K562 (cell line): ENCODE data around the gene KMT2E. TPM values are rescaled to one million over a fixed set of nuclear protein-coding genes. Genes with fewer than 3 reads are reported as not detected.

Experiments used
- ATAC-seq: fragments of 200-7000 bp; cut with Tn5 transposase; 3 replicates; pipeline ENCODE4 v1.9.1; 2020; ENCODE audit warnings: moderate library complexity
- BruUV-seq: library from RNA; stranded (reverse); fragments of 400-500 nt; replicated peaks from 2 replicates; lab custom pipeline; 2021; lab: Mats Ljungman, UMichigan
- CTCF ChIA-PET: fragments of 300-600 bp; formaldehyde crosslinking; extraction: SDS; loops from one replicate; lab custom pipeline; 2021; ENCODE audit warnings: low intra/inter-chr PET ratio; lab: Yijun Ruan, JAX
- POLR2A ChIA-PET: fragments of 300-600, 350-650 bp; sonication (Branson Sonifier 250); formaldehyde crosslinking; extraction: SDS; loops from one replicate; lab custom pipeline; 2021; ENCODE audit warnings: antibody characterized with exemption, inconsistent platforms; lab: Yijun Ruan, JAX
- DNase-seq, 4 experiments: peaks; one replicate each; pipeline versions ENCODE4 v3.0.0 to v3.0.0-alpha.2; 2011 to 2018; ENCODE audit warnings: low spot score in 3 of 4, mixed read lengths in 3 of 4; ENCODE audit errors: extremely low read depth in 1 of 4
- FAIRE-seq: peaks from 2 replicates; lab custom pipeline; 2011; peaks lifted over from hg19 to GRCh38; lab: Jason Lieb, UNC
- H2AFZ ChIP-seq: 2 replicates; pipeline ENCODE4 v1.6.0; 2011; ENCODE audit warnings: low read depth, low read length, control low read depth, inconsistent platforms
- H3K27ac ChIP-seq: fragments of 200-600 bp; 3 replicates; pipeline ENCODE4 v1.8.0; 2011; ENCODE audit warnings: low read depth, mild to moderate bottlenecking, control low read depth, inconsistent platforms, low read length, moderate library complexity, mixed read lengths; ENCODE audit errors: extremely low read depth
- H3K27me3 ChIP-seq, 2 experiments: fragments of 300-600 bp in 1 of 2; 2 replicates in 1 of 2; 3 replicates in 1 of 2; pipeline versions ENCODE4 v1.6.0 to v1.8.0; 2011; ENCODE audit warnings: inconsistent platforms in 2 of 2, low read length in 2 of 2, mild to moderate bottlenecking in 1 of 2, mixed read lengths in 1 of 2, moderate library complexity in 1 of 2; ENCODE audit not compliant: control insufficient read depth in 2 of 2, insufficient read depth in 2 of 2
- H3K36me3 ChIP-seq: fragments of 300-600 bp; 3 replicates; pipeline ENCODE4 v1.8.0; 2011; ENCODE audit warnings: mild to moderate bottlenecking, low read length, inconsistent platforms; ENCODE audit not compliant: control insufficient read depth, insufficient read depth
- H3K4me1 ChIP-seq, 2 experiments: fragments of 200-600 bp in 1 of 2; replicated peaks in 1 of 2; 2 replicates in 1 of 2; 3 replicates in 1 of 2; pipeline versions ENCODE4 v1.5.1 to v1.8.0; 2011; ENCODE audit warnings: inconsistent platforms in 2 of 2, low read length in 2 of 2, mild to moderate bottlenecking in 1 of 2, mixed read lengths in 1 of 2, moderate library complexity in 1 of 2; ENCODE audit not compliant: control insufficient read depth in 2 of 2, insufficient read depth in 2 of 2
- H3K4me2 ChIP-seq: 2 replicates; pipeline ENCODE4 v1.6.1; 2011; ENCODE audit warnings: low read length, control low read depth, inconsistent platforms, mixed read lengths; ENCODE audit not compliant: insufficient read depth
- H3K4me3 ChIP-seq: fragments of 200-600 bp; sonication (generic), shearing (Covaris generic); 2 replicates; pipeline ENCODE4 v1.5.1; 2016; ENCODE audit warnings: control low read depth, inconsistent platforms
- H3K79me2 ChIP-seq: fragments of 200-600 bp; 3 replicates; pipeline ENCODE4 v1.8.0; 2011; ENCODE audit warnings: low read length, inconsistent platforms; ENCODE audit not compliant: control insufficient read depth, insufficient read depth
- H3K9ac ChIP-seq, 2 experiments: 2 replicates each; pipeline versions ENCODE4 v1.6.0 to v1.6.1; 2011; ENCODE audit warnings: low read depth in 2 of 2, low read length in 2 of 2, control low read depth in 1 of 2, inconsistent platforms in 1 of 2, mild to moderate bottlenecking in 1 of 2, mixed read lengths in 1 of 2; ENCODE audit not compliant: insufficient read depth in 1 of 2
- H3K9me1 ChIP-seq: one replicate; pipeline ENCODE4 v1.6.0; 2011; ENCODE audit warnings: inconsistent platforms, mild to moderate bottlenecking, low read length, moderate library complexity; ENCODE audit not compliant: control insufficient read depth, insufficient read depth
- H3K9me3 ChIP-seq: replicated peaks from 2 replicates; pipeline ENCODE4 v1.5.1; 2011; ENCODE audit warnings: low read depth, low read length, inconsistent platforms; ENCODE audit not compliant: control insufficient read depth, insufficient read depth
- H4K20me1 ChIP-seq: replicated peaks from 2 replicates; pipeline ENCODE4 v1.6.1; 2011; ENCODE audit warnings: low read length, inconsistent platforms, mixed read lengths; ENCODE audit not compliant: control insufficient read depth, insufficient read depth
- BRF2 ChIP-seq: IDR thresholded peaks from 3 replicates; pipeline ENCODE4 v1.6.1; 2011; ENCODE audit warnings: borderline replicate concordance, mild to moderate bottlenecking; ENCODE audit not compliant: insufficient read length, insufficient read depth
- CHD4 ChIP-seq: fragments of 200-600 bp; sonication (generic); IDR thresholded peaks from 3 replicates; pipeline ENCODE4 v1.6.1; 2012; ENCODE audit warnings: low read depth, mild to moderate bottlenecking, mixed read lengths, low read length, inconsistent platforms; ENCODE audit not compliant: insufficient read depth, insufficient replicate concordance, poor library complexity, severe bottlenecking
- ELF2 ChIP-seq: fragments of 250-450 bp; sonication (Bioruptor Pico); IDR thresholded peaks from 2 replicates; pipeline ENCODE4 v1.5.0; 2021; ENCODE audit warnings: mild to moderate bottlenecking
- HDAC6 ChIP-seq: IDR thresholded peaks from 2 replicates; pipeline ENCODE4 v1.6.1; 2012; ENCODE audit warnings: low read depth, mild to moderate bottlenecking, control low read depth, inconsistent platforms, low read length, moderate library complexity
- SRSF3 ChIP-seq: fragments of 200-400 bp; formaldehyde crosslinking; IDR thresholded peaks from 2 replicates; pipeline ENCODE4 v1.6.1; 2016; ENCODE audit warnings: mild to moderate bottlenecking, low read length, moderate library complexity; ENCODE audit not compliant: insufficient read depth
- SUPT5H ChIP-seq: fragments of 450-650 bp; IDR thresholded peaks from 2 replicates; pipeline ENCODE4 v1.6.1; 2016
- TSC22D4 ChIP-seq: fragments of 450-650 bp; IDR thresholded peaks from 2 replicates; pipeline ENCODE4 v1.6.1; 2016; ENCODE audit warnings: missing genetic modification characterization, missing biosample characterization, control low read depth
- VEZF1 ChIP-seq: fragments of 200-800 bp; sonication (Bioruptor generic); IDR thresholded peaks from 2 replicates; pipeline ENCODE4 v1.6.1; 2017; ENCODE audit warnings: missing genetic modification characterization, missing compliant biosample characterization
- ZKSCAN3 ChIP-seq: fragments of 250-450 bp; sonication (Bioruptor Pico); IDR thresholded peaks from 2 replicates; pipeline ENCODE4 v1.4.0; 2020
- ZNF239 ChIP-seq: fragments of 250-450 bp; sonication (Bioruptor Pico); IDR thresholded peaks from 2 replicates; pipeline ENCODE4 v1.4.0; 2020; ENCODE audit warnings: mild to moderate bottlenecking
- ZNF644 ChIP-seq: fragments of 200-800 bp; sonication (Bioruptor generic); IDR thresholded peaks from 2 replicates; pipeline ENCODE4 v1.6.1; 2016; ENCODE audit warnings: low read depth, missing genetic modification characterization, missing compliant biosample characterization
- ZNF77 ChIP-seq: fragments of 250-450 bp; sonication (Bioruptor Pico); IDR thresholded peaks from 2 replicates; pipeline ENCODE4 v1.5.0; 2020
- WGBS: fragments of 100-300 bp; shearing (Covaris generic); methylation state at CpG from one replicate; pipeline ENCODE4 v1.1.6; 2016; ENCODE audit warnings: low coverage, mixed read lengths; ENCODE audit not compliant: insufficient coverage; ENCODE audit errors: missing lambda C conversion rate; 5-methylcytosine and 5-hydroxymethylcytosine counted together
- in situ Hi-C: fragments of 300-500 bp; cut with MboI; formaldehyde crosslinking; loops from 4 replicates; pipeline ENCODE4 v1.15.0; 2018; ENCODE audit warnings: inconsistent platforms, mixed read lengths
- intact Hi-C: fragments of 100-400 bp; cut with micrococcal nuclease; formaldehyde crosslinking; loops from 2 replicates; pipeline ENCODE4 v1.14.2; 2022
- polyA plus RNA-seq, 8 experiments: library from polyadenylated mRNA; depleted of rRNA in 4 of 8; stranded (reverse) in 5 of 8; unstranded in 3 of 8; fragments of >200 nt; fragmentation: Nextera tagmentation in 2 of 8; fragmentation: Illumina TruSeq in 1 of 8; extraction: Ambion mirVana in 2 of 8; extraction: Trizol in 1 of 8; gene quantifications; 2 replicates each; pipeline versions ENCODE4 v1.2.1 to v1.2.3, GENCODE V29; 2011 to 2014; ENCODE audit warnings: inconsistent platforms in 1 of 8, missing spikeins in 1 of 8
- total RNA-seq, 7 experiments: library from RNA; depleted of rRNA in 6 of 7; stranded (reverse); fragments of >200 nt in 6 of 7; fragmentation: Illumina TruSeq in 2 of 7; extraction: Trizol in 2 of 7; gene quantifications; 2 replicates each; pipeline versions ENCODE4 v1.2.1 to v1.2.3, GENCODE V29; 2011 to 2021; ENCODE audit warnings: low replicate concordance in 1 of 7

KMT2E gene
- total and polyA plus RNA-seq, 9 of the 15 experiments (the other 6 are each of a cell fraction or from before 2014, with no cell fraction given) = 8.9 to 55.3 (median 38.1) TPM

GRCh38 chr7:105126436-105126975 lies 112.5 kb downstream of the KMT2E start:
- ATAC-seq (no peak), DNase-seq (no peak), FAIRE-seq (no peak)
- intact Hi-C loops = no loop called here
- WGBS = 78% methylated on average over 4 of the region's 4 CpGs
- Histone ChIP-seq H3K4me2 (no peak overlapping the region), H3K9me1 (no peaks in the 10 kb centered on the region), H3K27ac (no peak overlapping the region), H3K4me1 (peaks cover 8 to 15% of the 10 kb centered on the region in 2 experiments), H3K4me3 (no peak overlapping the region), H3K36me3 (peaks cover 35% of the 10 kb centered on the region; the same call in 2 of the 3 replicates), H3K9ac (no peak overlapping the region), H3K27me3 (no peaks in the 10 kb centered on the region), H3K9me3 (peaks cover 5% of the 10 kb centered on the region; the same call in 1 of the 2 replicates), H2AFZ (no peak overlapping the region), H4K20me1 (no peaks in the 10 kb centered on the region), H3K79me2 (peaks cover 7% of the 10 kb centered on the region; the same call in 1 of the 3 replicates)
- no peak for TF ChIP-seq ZKSCAN3
- no TSS peak for BruUV-seq
- in situ Hi-C loops = no loop called here
- ChIA-PET POLR2A (interaction anchor here (0.8 to 3.9 kb wide), 5 partner anchors 9 to 95 kb away, joined by 3 to 19 read pairs (median 6); no protein-coding TSS in a partner anchor), CTCF (no interaction called here)

DNA sequence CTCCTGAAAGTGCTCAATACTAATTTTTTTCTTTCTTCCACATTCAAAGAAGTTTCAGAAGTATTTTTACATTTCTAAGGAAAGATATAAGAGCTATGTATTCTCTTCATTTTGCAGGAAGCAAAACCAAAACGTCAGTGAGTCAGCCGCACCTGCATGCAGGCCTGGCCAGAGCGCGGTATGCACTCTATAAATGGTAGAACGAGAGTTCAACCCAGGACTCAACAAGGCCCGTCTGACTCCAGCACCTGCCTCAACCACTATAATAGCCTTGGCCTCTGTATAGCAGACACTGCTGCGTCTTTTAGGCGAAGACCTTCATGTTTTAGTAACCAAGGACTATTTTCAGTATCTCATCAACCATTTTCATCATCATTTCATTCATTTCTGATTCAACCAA lies 113.2 kb downstream of the KMT2E start:
- POLR2A ChIA-PET = interaction anchor here (0.9 to 3.9 kb wide), 4 partner anchors 9 to 18 kb away, joined by 6 to 19 read pairs (median 6); no protein-coding TSS in a partner anchor
- H3K27ac ChIP-seq = no peak overlapping the region
- H3K4me1 ChIP-seq = peaks cover 13 to 22% of the 10 kb centered on the region in 2 experiments
- FAIRE-seq (no peak), ATAC-seq (no peak), DNase-seq (no peak)
- no peak overlapping the region for H2AFZ ChIP-seq
- peaks cover 41% of the 10 kb centered on the region; the same call in 2 of the 3 replicates for H3K36me3 ChIP-seq
- CTCF ChIA-PET = interaction anchor here (0.6 kb wide), 1 partner anchor 18 kb away, joined by 3 read pairs; no protein-coding TSS in a partner anchor
- no TSS peak for BruUV-seq
- H3K4me3 ChIP-seq = no peak overlapping the region
- intact Hi-C loops (no loop called here), in situ Hi-C loops (no loop called here)
- no peak overlapping the region for H3K9ac ChIP-seq
- H3K9me1 ChIP-seq = no peaks in the 10 kb centered on the region
- H3K9me3 ChIP-seq = peaks cover 5% of the 10 kb centered on the region; the same call in 1 of the 2 replicates
- H3K27me3 ChIP-seq = no peaks in the 10 kb centered on the region
- H3K4me2 ChIP-seq = no peak overlapping the region
- H4K20me1 ChIP-seq = no peaks in the 10 kb centered on the region
- H3K79me2 ChIP-seq = peaks cover 7% of the 10 kb centered on the region; the same call in 1 of the 3 replicates
- WGBS = 82% methylated on average over 8 of the region's 8 CpGs
- TF ChIP-seq ZNF644 (tag) (no peak), VEZF1 (CRISPR knock-in tag) (no peak), ELF2 (CRISPR knock-in tag) (no peak), BRF2 (no peak), HDAC6 (no peak), SUPT5H (no peak), CHD4 (no peak), SRSF3 (no peak), ZNF239 (CRISPR knock-in tag) (no peak), TSC22D4 (tag) (no peak), ZNF77 (CRISPR knock-in tag) (no peak)
